Measurements from ENCODE around the gene MRPS17. TPM values are rescaled to one million over a fixed set of nuclear protein-coding genes. Genes with fewer than 3 reads are reported as not detected.

Gene MRPS17
- total and polyA plus RNA-seq, 10 of the 15 experiments (the other 5 are each of a cell fraction or from before 2014, with no cell fraction given) = 18.7 to 74.5 (median 29.2) TPM

DNA sequence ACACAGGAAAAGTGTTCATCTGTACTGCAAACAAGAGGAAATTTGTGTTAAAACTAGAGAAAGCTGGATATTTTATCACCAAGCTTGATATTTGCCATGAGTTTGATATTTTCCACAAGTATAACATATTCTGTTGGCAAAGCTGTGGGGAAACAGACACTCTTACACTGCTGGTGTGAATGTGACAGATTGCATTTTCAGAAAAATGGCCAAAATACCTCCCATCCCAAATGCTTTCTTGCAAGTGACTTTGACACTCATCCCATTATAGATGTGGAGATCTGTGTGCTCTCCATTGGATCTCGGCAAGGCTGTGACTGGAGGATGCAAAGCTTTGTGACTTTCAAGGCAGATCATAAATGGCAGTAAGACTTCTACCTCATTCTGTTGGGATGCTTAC, 33.9 kb upstream of the MRPS17 start (continued):
- TF ChIP-seq IKZF1 (conservative IDR thresholded peaks at IDR 0.05) (no peak), HDGF (IDR thresholded peaks at IDR 0.05) (no peak), EGR1 (IDR thresholded peaks at IDR 0.05; ENCODE audit: borderline replicate concordance in 1 of 2, low read depth in 2 of 2, low read length in 2 of 2) (no peak)

GRCh38 chr7:55928006-55928767, 23.5 kb upstream of the MRPS17 start:
- H2AFZ ChIP-seq (ENCODE audit: control insufficient read depth, low read depth, low read length) = no peak overlapping the region
- H4K20me1 ChIP-seq (ENCODE audit: control insufficient read depth, insufficient read depth) = no peaks in the 10 kb centered on the region
- H3K4me1 ChIP-seq (ENCODE audit: control insufficient read depth, insufficient read depth, low read length) = no peaks in the 10 kb centered on the region
- no TSS peak for BruUV-seq (replicated peaks)
- DNase-seq (ENCODE audit: low read depth, low spot score) = no peak
- ATAC-seq = no peak
- H3K9me3 ChIP-seq (replicated peaks; ENCODE audit: control insufficient read depth, insufficient read depth, low read length) = no peaks in the 10 kb centered on the region
- no peak overlapping the region for H3K27ac ChIP-seq (ENCODE audit: control insufficient read depth, insufficient read depth)
- ChIA-PET SMC1A (ENCODE audit: uncharacterized antibody, unreplicated experiment) (interaction anchor here (1.5 kb wide), 1 partner anchor 23 kb away, joined by 3 read pairs; no protein-coding TSS in a partner anchor), CTCF (no interaction called here), POLR2A (no interaction called here), RAD21 (ENCODE audit: unreplicated experiment) (no interaction called here)
- intact Hi-C loops (cut with micrococcal nuclease; ENCODE audit: unreplicated experiment) (no loop called here), in situ Hi-C loops (cut with MboI) (no loop called here)
- H3K27me3 ChIP-seq (replicated peaks in 1 of 2; ENCODE audit: control insufficient read depth in 2 of 2, insufficient read depth in 2 of 2, low read length in 1 of 2) = no peaks in the 10 kb centered on the region
- 28% methylated on average over 5 of the region's 5 CpGs for WGBS (ENCODE audit: insufficient coverage, insufficient replicate concordance, low lambda C conversion rate, missing lambda C conversion rate)
- H3K4me2 ChIP-seq (ENCODE audit: control insufficient read depth, insufficient read depth) = no peak overlapping the region
- no peak overlapping the region for H3K4me3 ChIP-seq
- no peaks in the 10 kb centered on the region for H3K36me3 ChIP-seq (ENCODE audit: control insufficient read depth in 2 of 2, insufficient read depth in 2 of 2, low read length in 1 of 2)
- no peaks in the 10 kb centered on the region for H3K79me2 ChIP-seq (ENCODE audit: control insufficient read depth, insufficient read depth, low read length)
- no peak overlapping the region for H3K9ac ChIP-seq (ENCODE audit: control insufficient read depth, insufficient read depth, low read length)
- no peak for FAIRE-seq
- TF ChIP-seq DPF2 (IDR thresholded peaks at IDR 0.05) (no peak), FOXM1 (IDR thresholded peaks at IDR 0.05; ENCODE audit: low read depth, low read length) (no peak), ZNF207 (IDR thresholded peaks at IDR 0.05; ENCODE audit: borderline replicate concordance) (no peak), ELK1 (IDR thresholded peaks at IDR 0.05; ENCODE audit: low read depth, low read length) (no peak), NFIC (IDR thresholded peaks at IDR 0.05; ENCODE audit: low read depth, low read length) (no peak), ZBTB4 (CRISPR knock-in tag; IDR thresholded peaks at IDR 0.05) (no peak), POU2F2 (IDR thresholded peaks at IDR 0.05; ENCODE audit: borderline replicate concordance, low read depth, low read length) (no peak)
- TF ChIP-seq, protein P1, sequence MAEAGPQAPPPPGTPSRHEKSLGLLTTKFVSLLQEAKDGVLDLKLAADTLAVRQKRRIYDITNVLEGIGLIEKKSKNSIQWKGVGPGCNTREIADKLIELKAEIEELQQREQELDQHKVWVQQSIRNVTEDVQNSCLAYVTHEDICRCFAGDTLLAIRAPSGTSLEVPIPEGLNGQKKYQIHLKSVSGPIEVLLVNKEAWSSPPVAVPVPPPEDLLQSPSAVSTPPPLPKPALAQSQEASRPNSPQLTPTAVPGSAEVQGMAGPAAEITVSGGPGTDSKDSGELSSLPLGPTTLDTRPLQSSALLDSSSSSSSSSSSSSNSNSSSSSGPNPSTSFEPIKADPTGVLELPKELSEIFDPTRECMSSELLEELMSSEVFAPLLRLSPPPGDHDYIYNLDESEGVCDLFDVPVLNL (IDR thresholded peaks at IDR 0.05; ENCODE audit: low read depth, low read length) = no peak
- TF ChIP-seq, protein P2, sequence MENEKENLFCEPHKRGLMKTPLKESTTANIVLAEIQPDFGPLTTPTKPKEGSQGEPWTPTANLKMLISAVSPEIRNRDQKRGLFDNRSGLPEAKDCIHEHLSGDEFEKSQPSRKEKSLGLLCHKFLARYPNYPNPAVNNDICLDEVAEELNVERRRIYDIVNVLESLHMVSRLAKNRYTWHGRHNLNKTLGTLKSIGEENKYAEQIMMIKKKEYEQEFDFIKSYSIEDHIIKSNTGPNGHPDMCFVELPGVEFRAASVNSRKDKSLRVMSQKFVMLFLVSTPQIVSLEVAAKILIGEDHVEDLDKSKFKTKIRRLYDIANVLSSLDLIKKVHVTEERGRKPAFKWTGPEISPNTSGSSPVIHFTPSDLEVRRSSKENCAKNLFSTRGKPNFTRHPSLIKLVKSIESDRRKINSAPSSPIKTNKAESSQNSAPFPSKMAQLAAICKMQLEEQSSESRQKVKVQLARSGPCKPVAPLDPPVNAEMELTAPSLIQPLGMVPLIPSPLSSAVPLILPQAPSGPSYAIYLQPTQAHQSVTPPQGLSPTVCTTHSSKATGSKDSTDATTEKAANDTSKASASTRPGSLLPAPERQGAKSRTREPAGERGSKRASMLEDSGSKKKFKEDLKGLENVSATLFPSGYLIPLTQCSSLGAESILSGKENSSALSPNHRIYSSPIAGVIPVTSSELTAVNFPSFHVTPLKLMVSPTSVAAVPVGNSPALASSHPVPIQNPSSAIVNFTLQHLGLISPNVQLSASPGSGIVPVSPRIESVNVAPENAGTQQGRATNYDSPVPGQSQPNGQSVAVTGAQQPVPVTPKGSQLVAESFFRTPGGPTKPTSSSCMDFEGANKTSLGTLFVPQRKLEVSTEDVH (IDR thresholded peaks at IDR 0.05; ENCODE audit: low read depth, partially characterized antibody) = no peak
